COLO829 (cell line): ENCODE data around the gene TMEM179.

Experiments used
- DNase-seq: peaks from one replicate; pipeline ENCODE4 v3.0.0; 2012; ENCODE audit warnings: low spot score

Gene TMEM179

DNA sequence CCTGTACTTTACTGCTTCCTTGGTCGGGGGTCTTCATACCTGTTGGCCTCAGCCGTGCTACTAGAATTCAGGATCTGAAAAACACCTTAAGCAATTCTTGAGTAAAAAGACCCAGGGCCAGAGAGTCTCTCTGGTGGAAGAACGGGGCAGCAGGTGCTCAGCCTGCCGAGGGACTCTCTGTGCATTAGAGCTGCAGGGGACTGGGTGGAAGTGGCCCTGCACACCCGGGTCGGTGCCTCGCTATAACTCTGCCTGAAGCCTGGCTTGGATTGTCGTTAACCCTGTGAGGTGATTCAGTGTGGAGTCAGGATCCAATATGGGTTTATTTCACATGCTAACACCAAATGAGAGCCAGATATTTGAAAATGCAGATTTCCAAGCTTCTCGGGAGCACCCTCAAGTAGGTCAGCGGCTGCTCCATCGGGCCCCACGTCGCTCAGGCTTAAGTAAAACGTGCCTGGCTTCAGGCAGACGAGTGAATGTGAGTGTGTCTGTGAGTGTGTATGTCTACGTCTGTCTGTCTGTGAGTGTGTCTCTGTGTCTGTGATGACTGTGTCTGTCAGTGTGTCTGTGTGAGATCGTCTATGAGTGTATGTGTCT is 60.1 kb downstream of the TMEM179 start:
- DNase-seq = no peak

DNA sequence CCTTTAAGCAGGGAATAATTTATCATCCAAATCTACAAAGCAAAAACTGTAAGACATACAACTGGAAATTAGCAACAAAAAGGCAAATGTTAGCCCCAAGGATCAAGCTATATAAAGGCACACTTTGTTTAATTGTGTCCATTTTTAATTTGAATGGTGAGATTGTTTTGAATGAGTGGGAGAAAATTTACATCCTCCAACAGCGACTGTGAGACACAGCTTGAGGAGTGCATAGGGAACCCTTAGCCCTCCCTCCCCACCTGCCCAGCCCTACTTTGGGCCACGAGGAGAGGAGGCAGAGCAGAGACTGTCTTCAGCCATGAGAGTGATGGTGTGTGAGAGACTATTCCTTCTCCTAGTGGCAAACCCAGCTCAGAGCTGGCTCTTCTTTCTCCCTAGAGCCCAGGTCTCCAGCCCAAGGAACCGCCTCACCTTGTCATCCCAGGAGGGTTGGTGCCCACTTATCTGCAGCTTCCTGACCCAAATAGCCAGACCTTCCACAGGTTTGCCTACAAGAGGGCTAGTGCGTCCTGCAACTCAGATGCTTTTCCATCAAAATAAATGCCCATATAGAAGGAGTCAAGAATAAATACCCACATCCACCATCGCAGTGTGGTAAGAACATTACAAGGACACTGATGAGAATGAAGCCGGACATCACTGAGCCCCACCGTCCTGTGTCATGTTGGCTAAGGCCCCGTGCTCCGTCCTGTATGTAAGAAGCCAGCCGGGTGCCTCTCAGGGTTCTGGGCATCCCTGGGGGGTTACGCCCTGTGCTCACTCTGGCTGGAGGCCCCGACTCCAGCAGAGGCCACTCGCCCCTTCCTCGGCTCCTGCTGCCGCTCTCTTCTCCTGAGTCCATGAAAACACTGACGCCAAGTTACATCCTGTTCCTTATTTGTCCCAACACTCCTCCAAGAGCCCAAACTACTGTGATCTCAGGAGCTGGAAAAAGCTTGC is 61.4 kb downstream of the TMEM179 start:
- no peak for DNase-seq

DNA sequence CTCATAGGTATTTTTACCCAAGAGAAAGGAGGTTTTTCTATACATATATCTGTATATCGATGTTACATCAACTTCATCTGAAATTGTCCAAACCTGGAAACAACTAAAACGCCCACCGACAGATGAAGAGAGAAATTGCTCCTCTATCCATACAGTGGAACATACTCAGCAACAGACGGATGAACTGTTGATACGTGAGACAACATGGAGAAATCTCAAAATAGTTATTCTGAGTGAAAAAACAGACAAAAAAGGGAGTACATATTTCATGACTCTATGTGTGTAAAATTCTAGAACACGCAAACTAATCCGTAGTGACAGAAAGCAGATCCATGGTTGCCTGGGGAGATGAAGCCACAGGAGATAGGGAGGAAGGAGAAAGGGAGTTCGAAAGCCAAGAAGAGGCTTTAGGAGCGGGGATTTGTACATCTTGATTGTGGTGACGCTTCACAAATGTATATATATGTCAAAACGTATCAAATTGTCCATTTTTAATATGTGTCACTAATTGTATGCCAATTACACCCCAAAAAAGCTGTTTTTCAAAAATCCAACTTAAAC is 62.6 kb downstream of the TMEM179 start:
- no peak for DNase-seq
